SK-N-DZ (cell line): ENCODE data around the gene CDK18.
A peak's percentile ranks its signal among the peaks of the same experiment; 100 is the strongest.

ENCODE experiments used
- DNase-seq: peaks from one replicate; pipeline ENCODE4 v3.0.0-alpha.2; 2015; ENCODE audit warnings: low spot score

Gene CDK18

GRCh38 chr1:205502992-205503391 lies 1.5 kb upstream of the CDK18 start:
- DNase-seq = no peak

- no peak for DNase-seq
Observed at GRCh38 chr1:205505076-205505729, 734 bp downstream of the CDK18 start.

- DNase-seq = no peak
Observed at GRCh38 chr1:205505791-205506190, 1.3 kb downstream of the CDK18 start.

- no peak for DNase-seq
Observed at GRCh38 chr1:205506409-205507200, 2.1 kb downstream of the CDK18 start.

GRCh38 chr1:205508227-205508714 lies 3.8 kb downstream of the CDK18 start:
- no peak for DNase-seq

- no peak for DNase-seq
Observed at GRCh38 chr1:205510308-205510950, 6.0 kb downstream of the CDK18 start.

GRCh38 chr1:205510951-205511330 lies 6.5 kb downstream of the CDK18 start:
- DNase-seq = no peak

GRCh38 chr1:205512059-205513045 lies 7.9 kb downstream of the CDK18 start:
- DNase-seq = no peak

GRCh38 chr1:205513774-205514173 lies 9.3 kb downstream of the CDK18 start:
- DNase-seq = no peak

- DNase-seq = no peak
Observed at GRCh38 chr1:205514211-205515142, 10.0 kb downstream of the CDK18 start.

GRCh38 chr1:205515781-205516253 lies 11.3 kb downstream of the CDK18 start:
- peak; percentile 74 for DNase-seq

GRCh38 chr1:205516362-205516761 lies 11.9 kb downstream of the CDK18 start:
- no peak for DNase-seq

GRCh38 chr1:205517288-205517687 lies 12.8 kb downstream of the CDK18 start:
- DNase-seq = no peak

GRCh38 chr1:205517763-205518162 lies 13.3 kb downstream of the CDK18 start:
- no peak for DNase-seq

GRCh38 chr1:205518661-205519540 lies 14.4 kb downstream of the CDK18 start:
- DNase-seq = no peak

GRCh38 chr1:205519541-205520131 lies 15.2 kb downstream of the CDK18 start:
- no peak for DNase-seq

- no peak for DNase-seq
Observed at GRCh38 chr1:205520709-205521108, 16.2 kb downstream of the CDK18 start.

GRCh38 chr1:205521686-205522085 lies 17.2 kb downstream of the CDK18 start:
- DNase-seq = no peak

GRCh38 chr1:205522692-205523091 lies 18.2 kb downstream of the CDK18 start:
- no peak for DNase-seq
